HFFc6 (cell line): ENCODE measurements around the gene CLBA1. TPM values are rescaled to one million over a fixed set of nuclear protein-coding genes. Genes with fewer than 3 reads are reported as not detected.

Experiments used
- DNase-seq: peaks from one replicate; pipeline ENCODE4 v3.0.0-alpha.2; 2018
- H3K27ac Mint-ChIP-seq: 2 replicates; pipeline ENCODE4 v1.8.0; 2020; ENCODE audit warnings: mild to moderate bottlenecking, mixed read lengths
- H3K27me3 Mint-ChIP-seq: 2 replicates; pipeline ENCODE4 v1.8.0; 2021; ENCODE audit warnings: mild to moderate bottlenecking, moderate library complexity, mixed read lengths; ENCODE audit not compliant: insufficient read depth
- H3K36me3 Mint-ChIP-seq: 2 replicates; pipeline ENCODE4 v1.8.0; 2021; ENCODE audit warnings: low read depth, mixed read lengths
- H3K4me1 Mint-ChIP-seq: 2 replicates; pipeline ENCODE4 v1.8.0; 2020; ENCODE audit warnings: low read depth, mixed read lengths
- H3K4me3 Mint-ChIP-seq: 2 replicates; pipeline ENCODE4 v1.8.0; 2020; ENCODE audit warnings: mild to moderate bottlenecking, moderate library complexity, mixed read lengths
- H3K9me3 Mint-ChIP-seq: 2 replicates; pipeline ENCODE4 v1.8.0; 2020; ENCODE audit warnings: mild to moderate bottlenecking, mixed read lengths
- CTCF ChIP-seq: fragments of 200-600 bp; sonication (generic); IDR thresholded peaks from 2 replicates; pipeline ENCODE4 v1.5.0; 2021; ENCODE audit warnings: antibody characterized with exemption, mild to moderate bottlenecking
- total RNA-seq, 6 experiments: library from RNA; stranded (reverse); fragmentation: NEBNext Ultra II Directional; extraction: Animal tissue kit (Norgen Biotek cat#: 25700); gene quantifications; 2 replicates in 1 of 6; 3 replicates in 5 of 6; pipeline ENCODE4 v1.2.3, GENCODE V29; 2021

Gene CLBA1
- total RNA-seq, 6 experiments from 2014 or later = 5.9 to 12.3 (median 7.9) TPM

- H3K4me1 Mint-ChIP-seq = peaks cover 64% of the 10 kb centered on the region
These were observed 29.0 kb downstream of the CLBA1 start for GRCh38 chr14:105014631-105015030.

GRCh38 chr14:105015242-105015641, 29.7 kb downstream of the CLBA1 start:
- TF ChIP-seq CTCF = no peak
- H3K36me3 Mint-ChIP-seq = peaks cover 30% of the 10 kb centered on the region; the same call in 1 of the 2 replicates
- H3K4me1 Mint-ChIP-seq = peaks cover 66% of the 10 kb centered on the region
- H3K9me3 Mint-ChIP-seq = no peaks in the 10 kb centered on the region
- peak overlapping the region; percentile 78 for H3K27ac Mint-ChIP-seq
- peaks cover 2% of the 10 kb centered on the region for H3K27me3 Mint-ChIP-seq
- DNase-seq = no peak
- H3K4me3 Mint-ChIP-seq = 0 out of 2 replicates have a peak overlapping the region, but pooled peaks have one; percentile 21

More at GRCh38 chr14:105014631-105015030, 29.0 kb downstream of the CLBA1 start:
- H3K36me3 Mint-ChIP-seq = peaks cover 28% of the 10 kb centered on the region; the same call in 1 of the 2 replicates
- TF ChIP-seq CTCF = no peak
- peaks cover 2% of the 10 kb centered on the region for H3K27me3 Mint-ChIP-seq
- H3K27ac Mint-ChIP-seq = peak overlapping the region; percentile 78
- no peaks in the 10 kb centered on the region for H3K9me3 Mint-ChIP-seq
- peak overlapping the region; percentile 21; the same call in 1 of the 2 replicates for H3K4me3 Mint-ChIP-seq
- no peak for DNase-seq

GRCh38 chr14:105015905-105016304, 30.3 kb downstream of the CLBA1 start:
- H3K4me1 Mint-ChIP-seq = peaks cover 66% of the 10 kb centered on the region
- no peak for TF ChIP-seq CTCF
- peaks cover 2% of the 10 kb centered on the region for H3K27me3 Mint-ChIP-seq
- H3K27ac Mint-ChIP-seq = peak overlapping the region; percentile 69
- no peaks in the 10 kb centered on the region for H3K9me3 Mint-ChIP-seq
- no peak overlapping the region for H3K4me3 Mint-ChIP-seq
- peaks cover 30% of the 10 kb centered on the region; the same call in 1 of the 2 replicates for H3K36me3 Mint-ChIP-seq
- DNase-seq = no peak

GRCh38 chr14:105018414-105018813, 32.8 kb downstream of the CLBA1 start:
- peak overlapping the region; percentile 96 for H3K4me3 Mint-ChIP-seq
- H3K27me3 Mint-ChIP-seq = peaks cover 2% of the 10 kb centered on the region
- H3K27ac Mint-ChIP-seq = no peak overlapping the region
- H3K9me3 Mint-ChIP-seq = no peaks in the 10 kb centered on the region
- DNase-seq = no peak
- no peak for TF ChIP-seq CTCF
- H3K36me3 Mint-ChIP-seq = peaks cover 31% of the 10 kb centered on the region
- peaks cover 79% of the 10 kb centered on the region for H3K4me1 Mint-ChIP-seq

GRCh38 chr14:105019861-105020814, 34.5 kb downstream of the CLBA1 start:
- Mint-ChIP-seq H3K4me1 (peaks cover 75% of the 10 kb centered on the region), H3K36me3 (peaks cover 31% of the 10 kb centered on the region), H3K27me3 (peaks cover 2% of the 10 kb centered on the region), H3K27ac (peak overlapping the region; percentile 86), H3K9me3 (no peaks in the 10 kb centered on the region), H3K4me3 (peak overlapping the region; percentile 96)
- TF ChIP-seq CTCF = no peak
- DNase-seq = no peak
